MCF 10A (cell line): Measurements from ENCODE around the gene REXO5. TPM values are rescaled to one million over a fixed set of nuclear protein-coding genes. Genes with fewer than 3 reads are reported as not detected.

Source experiments
- BruUV-seq: library from RNA; stranded (reverse); fragments of 400-500 nt; replicated peaks from 2 replicates; lab custom pipeline; 2021; lab: Mats Ljungman, UMichigan
- CTCF ChIA-PET: fragments of 300-600 bp; sonication (Branson Sonifier 250); formaldehyde crosslinking; extraction: SDS; loops from one replicate; lab custom pipeline; 2021; ENCODE audit warnings: antibody characterized with exemption, inconsistent platforms; lab: Yijun Ruan, JAX
- POLR2A ChIA-PET: fragments of 300-600, 350-650 bp; sonication (Branson Sonifier 250); formaldehyde crosslinking; extraction: SDS; loops from one replicate; lab custom pipeline; 2020; ENCODE audit warnings: antibody characterized with exemption, inconsistent platforms; lab: Yijun Ruan, JAX
- DNase-seq: peaks from one replicate; pipeline ENCODE4 v3.0.0-alpha.2; 2018; ENCODE audit not compliant: unreplicated experiment
- H3K27ac Mint-ChIP-seq: one replicate; pipeline ENCODE4 v1.8.0; 2022; ENCODE audit warnings: mild to moderate bottlenecking, low read depth, mixed read lengths; ENCODE audit not compliant: unreplicated experiment
- H3K27me3 Mint-ChIP-seq: one replicate; pipeline ENCODE4 v1.8.0; 2022; ENCODE audit warnings: mixed read lengths; ENCODE audit not compliant: insufficient read depth, unreplicated experiment
- H3K36me3 Mint-ChIP-seq: one replicate; pipeline ENCODE4 v1.8.0; 2022; ENCODE audit warnings: mild to moderate bottlenecking, moderate library complexity, mixed read lengths; ENCODE audit not compliant: insufficient read depth, unreplicated experiment
- H3K4me1 Mint-ChIP-seq: one replicate; pipeline ENCODE4 v1.8.0; 2022; ENCODE audit warnings: mixed read lengths; ENCODE audit not compliant: insufficient read depth, unreplicated experiment
- H3K4me3 Mint-ChIP-seq: one replicate; pipeline ENCODE4 v1.8.0; 2022; ENCODE audit warnings: mild to moderate bottlenecking, moderate library complexity, mixed read lengths; ENCODE audit not compliant: unreplicated experiment
- H3K9me3 Mint-ChIP-seq: one replicate; pipeline ENCODE4 v1.8.0; 2022; ENCODE audit warnings: mixed read lengths; ENCODE audit not compliant: unreplicated experiment
- intact Hi-C: fragments of 100-400 bp; cut with micrococcal nuclease; formaldehyde crosslinking; loops from 2 replicates; pipeline ENCODE4 v1.14.1; 2022
- total RNA-seq: library from RNA; stranded (reverse); gene quantifications from 2 replicates; pipeline ENCODE4 v1.2.3, GENCODE V29; 2022
- TF ChIP-seq, protein P1 (sequence below): fragments of 200-600 bp; IDR thresholded peaks from one replicate; pipeline ENCODE4 v1.8.0; 2022; ENCODE audit warnings: antibody characterized with exemption, mild to moderate bottlenecking; ENCODE audit not compliant: unreplicated experiment

The REXO5 gene
- total RNA-seq, 1 experiment from 2014 or later, result 6.1 TPM

DNA sequence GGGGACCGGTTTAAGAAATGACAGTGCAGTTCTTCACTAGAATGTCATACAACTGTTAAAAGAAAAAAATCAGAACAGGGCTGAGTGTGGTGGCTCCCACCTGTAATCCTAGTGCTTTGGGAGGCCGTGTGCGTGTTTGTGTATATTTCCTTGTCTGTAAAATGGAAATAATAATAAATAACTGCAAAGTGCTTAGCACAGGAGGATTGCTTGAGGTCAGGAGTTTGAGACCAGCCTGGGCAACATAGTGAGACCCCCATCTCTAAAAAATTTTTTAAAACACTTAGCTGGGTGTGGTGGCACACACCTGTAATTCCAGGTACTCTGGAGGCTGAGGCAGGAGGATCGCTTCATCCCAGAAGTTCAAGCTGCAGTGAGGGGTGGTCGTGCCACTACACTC is 40.0 kb upstream of the REXO5 start:
- peaks cover 12% of the 10 kb centered on the region for H3K4me1 Mint-ChIP-seq
- H3K27ac Mint-ChIP-seq, result no peak overlapping the region
- H3K27me3 Mint-ChIP-seq, result no peaks in the 10 kb centered on the region

DNA sequence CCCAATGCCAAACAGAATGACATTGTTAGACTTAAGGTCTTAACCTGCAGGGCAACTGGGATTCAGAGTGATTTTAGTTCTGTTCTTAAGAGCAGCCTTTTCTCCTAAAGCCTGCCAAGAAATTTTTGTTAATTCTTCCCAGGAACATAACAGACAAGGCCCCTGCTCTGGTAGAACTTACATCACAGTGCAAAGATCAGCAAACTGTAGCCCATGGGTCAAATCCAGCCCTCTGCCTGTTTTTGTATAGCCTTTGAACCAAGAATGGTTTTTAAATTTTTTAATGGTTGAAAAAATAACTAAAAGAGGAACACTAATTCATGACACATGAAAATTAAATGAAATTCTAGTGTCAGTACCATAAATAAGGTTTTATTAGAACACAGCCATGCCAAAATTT is 38.8 kb upstream of the REXO5 start:
- peaks cover 12% of the 10 kb centered on the region for H3K4me1 Mint-ChIP-seq
- no peak for DNase-seq
- CTCF ChIA-PET, result interaction anchor here (0.7 kb wide), 1 partner anchor 139 kb away, joined by 5 read pairs; no protein-coding TSS in a partner anchor
- H3K27ac Mint-ChIP-seq, result no peak overlapping the region
- intact Hi-C loops, result no loop called here
- TF ChIP-seq, protein P1, sequence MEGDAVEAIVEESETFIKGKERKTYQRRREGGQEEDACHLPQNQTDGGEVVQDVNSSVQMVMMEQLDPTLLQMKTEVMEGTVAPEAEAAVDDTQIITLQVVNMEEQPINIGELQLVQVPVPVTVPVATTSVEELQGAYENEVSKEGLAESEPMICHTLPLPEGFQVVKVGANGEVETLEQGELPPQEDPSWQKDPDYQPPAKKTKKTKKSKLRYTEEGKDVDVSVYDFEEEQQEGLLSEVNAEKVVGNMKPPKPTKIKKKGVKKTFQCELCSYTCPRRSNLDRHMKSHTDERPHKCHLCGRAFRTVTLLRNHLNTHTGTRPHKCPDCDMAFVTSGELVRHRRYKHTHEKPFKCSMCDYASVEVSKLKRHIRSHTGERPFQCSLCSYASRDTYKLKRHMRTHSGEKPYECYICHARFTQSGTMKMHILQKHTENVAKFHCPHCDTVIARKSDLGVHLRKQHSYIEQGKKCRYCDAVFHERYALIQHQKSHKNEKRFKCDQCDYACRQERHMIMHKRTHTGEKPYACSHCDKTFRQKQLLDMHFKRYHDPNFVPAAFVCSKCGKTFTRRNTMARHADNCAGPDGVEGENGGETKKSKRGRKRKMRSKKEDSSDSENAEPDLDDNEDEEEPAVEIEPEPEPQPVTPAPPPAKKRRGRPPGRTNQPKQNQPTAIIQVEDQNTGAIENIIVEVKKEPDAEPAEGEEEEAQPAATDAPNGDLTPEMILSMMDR, result no peak
- BruUV-seq, result no TSS peak
- no peaks in the 10 kb centered on the region for H3K9me3 Mint-ChIP-seq
- no peaks in the 10 kb centered on the region for H3K27me3 Mint-ChIP-seq
- POLR2A ChIA-PET, result no interaction called here
- H3K36me3 Mint-ChIP-seq, result no peaks in the 10 kb centered on the region
- no peak overlapping the region for H3K4me3 Mint-ChIP-seq

More for the DNA sequence above, 40.0 kb upstream of the REXO5 start:
- Mint-ChIP-seq H3K36me3 (no peaks in the 10 kb centered on the region), H3K9me3 (no peaks in the 10 kb centered on the region), H3K4me3 (no peak overlapping the region)
- intact Hi-C loops, result no loop called here
- DNase-seq, result no peak
- POLR2A ChIA-PET, result no interaction called here
- CTCF ChIA-PET, result interaction anchor here (0.6 kb wide), 2 partner anchors 25 to 576 kb away, joined by 3 to 4 read pairs; no protein-coding TSS in a partner anchor
- TF ChIP-seq, protein P1, result no peak
- BruUV-seq, result no TSS peak

DNA sequence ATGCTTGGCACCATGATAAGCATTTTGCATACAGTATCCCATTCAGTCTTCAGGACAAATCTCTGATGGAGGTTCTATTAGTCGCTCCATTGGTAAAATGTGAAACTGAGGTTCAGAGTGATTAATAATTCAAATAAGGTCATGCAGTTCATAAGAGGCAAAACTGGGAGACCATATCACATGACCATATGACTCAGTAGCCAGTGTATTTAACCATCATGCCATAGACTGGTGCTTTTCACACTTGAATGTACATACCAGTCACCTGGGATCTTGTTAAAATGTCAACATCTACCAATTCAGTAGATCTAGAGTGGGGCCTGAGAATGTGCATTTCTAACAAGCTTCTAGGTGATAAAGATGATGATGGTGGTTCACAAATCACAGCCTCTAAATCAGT is 38.2 kb upstream of the REXO5 start:
- no peak for DNase-seq
- H3K27me3 Mint-ChIP-seq, result no peaks in the 10 kb centered on the region

DNA sequence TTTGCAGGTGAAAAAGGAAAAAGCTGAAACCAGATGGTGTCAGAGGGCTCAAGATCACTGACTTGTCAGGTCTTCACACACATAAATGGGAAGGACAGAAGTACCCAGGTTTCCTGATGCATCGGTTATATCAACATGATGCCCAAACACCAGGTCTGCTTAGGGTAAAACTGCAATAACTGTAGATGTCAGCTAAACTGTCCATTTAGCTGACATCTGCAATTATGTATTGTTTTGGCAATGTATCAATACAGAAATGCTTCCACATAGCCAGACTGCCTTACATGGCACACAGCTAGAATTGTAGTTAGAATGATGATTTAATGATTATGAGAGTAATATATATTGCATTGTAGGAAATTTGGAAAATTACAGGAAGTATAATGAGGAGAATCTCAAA is 37.5 kb upstream of the REXO5 start:
- no TSS peak for BruUV-seq
- intact Hi-C loops, result no loop called here
- no peak overlapping the region for H3K27ac Mint-ChIP-seq
- POLR2A ChIA-PET, result interaction anchor here (0.9 kb wide), 1 partner anchor 27 kb away, joined by 3 read pairs; the partner anchor contains the start of gene THUMPD1
- H3K36me3 Mint-ChIP-seq, result no peaks in the 10 kb centered on the region
- CTCF ChIA-PET, result no interaction called here
- H3K9me3 Mint-ChIP-seq, result peaks cover 8% of the 10 kb centered on the region
- no peaks in the 10 kb centered on the region for H3K27me3 Mint-ChIP-seq
- TF ChIP-seq, protein P1, result no peak
- H3K4me1 Mint-ChIP-seq, result peaks cover 2% of the 10 kb centered on the region
- no peak overlapping the region for H3K4me3 Mint-ChIP-seq
- no peak for DNase-seq

More for the DNA sequence above, 38.2 kb upstream of the REXO5 start:
- TF ChIP-seq, protein P1, result no peak
- ChIA-PET POLR2A (no interaction called here), CTCF (interaction anchor here (0.7 kb wide), 1 partner anchor 139 kb away, joined by 5 read pairs; no protein-coding TSS in a partner anchor)
- no peaks in the 10 kb centered on the region for H3K36me3 Mint-ChIP-seq
- intact Hi-C loops, result no loop called here
- H3K27ac Mint-ChIP-seq, result no peak overlapping the region
- no TSS peak for BruUV-seq
- peaks cover 3% of the 10 kb centered on the region for H3K9me3 Mint-ChIP-seq
- H3K4me3 Mint-ChIP-seq, result no peak overlapping the region
- H3K4me1 Mint-ChIP-seq, result peaks cover 9% of the 10 kb centered on the region
